RWPE1 (cell line): ENCODE data around the gene CST7.

Source experiments
- CTCF ChIA-PET: fragments of 350-600 bp; sonication (Branson Sonifier 250); formaldehyde crosslinking; extraction: SDS; loops from one replicate; lab custom pipeline; 2021; lab: Yijun Ruan, JAX
- POLR2A ChIA-PET: fragments of 400-600 bp; formaldehyde crosslinking; extraction: SDS; loops from one replicate; lab custom pipeline; 2020; ENCODE audit warnings: antibody characterized with exemption; ENCODE audit not compliant: low non-redundant PET; lab: Yijun Ruan, JAX
- DNase-seq: peaks from one replicate; pipeline ENCODE4 v3.0.0; 2012; ENCODE audit warnings: low spot score
- H3K27ac ChIP-seq: fragments of 450-650 bp; 2 replicates; pipeline ENCODE4 v1.5.1; 2017
- CTCF ChIP-seq: fragments of 450-650 bp; conservative IDR thresholded peaks from 2 replicates; pipeline ENCODE4 v1.5.1; 2017; ENCODE audit warnings: low read depth, mild to moderate bottlenecking

Gene CST7

GRCh38 chr20:24965065-24965919, 16.2 kb downstream of the CST7 start:
- DNase-seq, result no peak
- ChIA-PET POLR2A (no interaction called here), CTCF (interaction anchor here (0.6 kb wide), 1 partner anchor 1586 kb away, joined by 5 read pairs; no protein-coding TSS in a partner anchor)
- TF ChIP-seq CTCF, result no peak
- no peak overlapping the region for H3K27ac ChIP-seq

GRCh38 chr20:24966317-24967012, 17.4 kb downstream of the CST7 start:
- ChIA-PET POLR2A (no interaction called here), CTCF (interaction anchor here (0.7 kb wide), 1 partner anchor 10 kb away, joined by 5 read pairs; no protein-coding TSS in a partner anchor)
- H3K27ac ChIP-seq, result no peak overlapping the region
- no peak for DNase-seq
- no peak for TF ChIP-seq CTCF

GRCh38 chr20:24968278-24968800, 19.3 kb downstream of the CST7 start:
- no peak for TF ChIP-seq CTCF
- ChIA-PET CTCF (no interaction called here), POLR2A (no interaction called here)
- DNase-seq, result no peak
- H3K27ac ChIP-seq, result no peak overlapping the region

- DNase-seq, result no peak
- POLR2A ChIA-PET, result no interaction called here
- no peak for TF ChIP-seq CTCF
- no peak overlapping the region for H3K27ac ChIP-seq
- CTCF ChIA-PET, result no interaction called here
Observed at GRCh38 chr20:24969186-24970029, 20.3 kb downstream of the CST7 start.

GRCh38 chr20:24970030-24970553, 21.0 kb downstream of the CST7 start:
- CTCF ChIA-PET, result no interaction called here
- DNase-seq, result no peak
- TF ChIP-seq CTCF, result no peak
- H3K27ac ChIP-seq, result no peak overlapping the region
- POLR2A ChIA-PET, result no interaction called here
